ENCODE results near the gene MYADML2. TPM values are rescaled to one million over a fixed set of nuclear protein-coding genes. Genes with fewer than 3 reads are reported as not detected.
A peak's percentile ranks its signal among the peaks of the same experiment; 100 is the strongest.

MYADML2 gene
- total RNA-seq, 1 donor from 2014 or later = not detected

GRCh38 chr17:81978524-81979298 is 31.7 kb upstream of the MYADML2 start:
- DNase-seq (ENCODE audit: low read depth in 2 of 2) = no peak

DNA sequence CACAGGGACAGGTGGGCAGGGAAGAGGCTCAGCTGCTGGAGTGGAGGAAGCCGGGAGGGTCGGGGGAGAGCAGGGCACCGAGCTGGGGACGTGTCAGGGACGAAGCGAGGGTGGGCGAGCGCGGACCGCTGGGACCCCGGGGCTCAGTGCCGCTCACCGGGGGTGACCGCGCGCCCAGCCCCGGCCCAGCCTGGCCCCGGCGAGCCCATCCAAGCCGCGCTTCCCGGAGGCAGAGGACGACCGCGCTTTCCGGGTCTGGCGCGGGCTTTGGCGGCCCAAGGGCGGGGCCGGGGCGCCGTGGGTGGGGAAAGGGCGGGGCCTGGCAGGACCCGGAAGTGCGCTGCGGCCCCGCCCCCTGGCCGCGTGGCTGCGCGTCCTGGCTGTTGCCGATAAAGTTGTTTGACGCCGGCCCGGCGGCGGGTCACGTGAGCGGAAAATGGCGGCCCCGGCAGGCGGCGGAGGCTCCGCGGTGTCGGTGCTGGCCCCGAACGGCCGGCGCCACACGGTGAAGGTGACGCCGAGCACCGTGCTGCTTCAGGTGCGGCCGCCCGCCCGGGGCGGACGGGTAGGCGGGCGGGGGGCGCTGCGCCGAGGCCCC is 30.3 kb upstream of the MYADML2 start, which contains the start of gene ASPSCR1:
ASPSCR1 (plus strand) TSS at position 419 of the 598 bp plus-strand sequence; CDS start at position 437, 18 bp downstream.
- DNase-seq (ENCODE audit: low read depth in 2 of 2) = peak; percentile 94 to 96

GRCh38 chr17:81976332-81977210 is 29.5 kb upstream of the MYADML2 start:
- peak in 1 of 2 donors; percentile 14 for DNase-seq (ENCODE audit: low read depth in 2 of 2)

DNA sequence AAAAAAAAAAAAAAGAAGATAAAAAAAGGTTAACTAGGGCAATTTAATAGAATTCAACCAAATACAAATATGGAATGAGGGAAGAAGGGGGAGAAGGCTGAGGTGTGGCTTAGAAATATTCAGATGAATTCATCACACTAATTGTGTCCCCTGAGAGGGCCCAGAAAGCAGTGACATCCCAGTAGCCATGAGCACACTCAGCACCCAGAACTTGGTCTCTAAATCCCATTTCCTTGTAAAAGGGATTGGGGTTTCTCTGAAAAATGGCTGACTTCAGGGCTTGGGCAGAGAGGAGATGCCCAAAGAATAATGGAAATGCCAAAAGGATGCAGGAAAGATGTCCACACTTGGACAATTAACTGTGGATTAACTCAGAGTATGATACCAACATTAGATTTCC is 26.4 kb upstream of the MYADML2 start:
- DNase-seq (ENCODE audit: low read depth in 2 of 2) = no peak

GRCh38 chr17:81968850-81969812 is 22.1 kb upstream of the MYADML2 start:
- DNase-seq (ENCODE audit: low read depth in 2 of 2) = no peak

DNA sequence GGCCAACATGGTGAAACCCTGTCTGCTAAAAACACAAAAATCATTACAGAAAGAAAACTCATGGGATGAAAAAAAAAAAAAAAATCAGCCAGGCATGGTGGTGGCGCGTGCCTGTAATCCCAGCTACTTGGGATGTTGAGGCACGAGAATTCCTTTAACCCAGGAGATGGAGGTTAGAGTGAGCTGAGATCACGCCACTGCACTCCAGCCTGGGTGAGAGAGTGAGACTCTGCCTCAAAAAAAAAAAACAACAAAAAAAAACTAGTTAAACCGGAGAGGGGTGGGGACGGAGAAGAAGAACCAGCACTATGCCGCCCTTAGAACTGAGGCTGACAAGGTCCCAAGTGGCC is 21.3 kb upstream of the MYADML2 start:
- no peak for DNase-seq (ENCODE audit: low read depth in 2 of 2)

GRCh38 chr17:81967533-81968395 is 20.7 kb upstream of the MYADML2 start:
- no peak for DNase-seq (ENCODE audit: low read depth in 2 of 2)

GRCh38 chr17:81967244-81967532 is 20.2 kb upstream of the MYADML2 start:
- DNase-seq (ENCODE audit: low read depth in 2 of 2) = no peak

- no peak for DNase-seq (ENCODE audit: low read depth in 2 of 2)
Observed at GRCh38 chr17:81966343-81967243, 19.6 kb upstream of the MYADML2 start.

GRCh38 chr17:81964081-81964849 is 17.2 kb upstream of the MYADML2 start:
- no peak for DNase-seq (ENCODE audit: low read depth in 2 of 2)

DNA sequence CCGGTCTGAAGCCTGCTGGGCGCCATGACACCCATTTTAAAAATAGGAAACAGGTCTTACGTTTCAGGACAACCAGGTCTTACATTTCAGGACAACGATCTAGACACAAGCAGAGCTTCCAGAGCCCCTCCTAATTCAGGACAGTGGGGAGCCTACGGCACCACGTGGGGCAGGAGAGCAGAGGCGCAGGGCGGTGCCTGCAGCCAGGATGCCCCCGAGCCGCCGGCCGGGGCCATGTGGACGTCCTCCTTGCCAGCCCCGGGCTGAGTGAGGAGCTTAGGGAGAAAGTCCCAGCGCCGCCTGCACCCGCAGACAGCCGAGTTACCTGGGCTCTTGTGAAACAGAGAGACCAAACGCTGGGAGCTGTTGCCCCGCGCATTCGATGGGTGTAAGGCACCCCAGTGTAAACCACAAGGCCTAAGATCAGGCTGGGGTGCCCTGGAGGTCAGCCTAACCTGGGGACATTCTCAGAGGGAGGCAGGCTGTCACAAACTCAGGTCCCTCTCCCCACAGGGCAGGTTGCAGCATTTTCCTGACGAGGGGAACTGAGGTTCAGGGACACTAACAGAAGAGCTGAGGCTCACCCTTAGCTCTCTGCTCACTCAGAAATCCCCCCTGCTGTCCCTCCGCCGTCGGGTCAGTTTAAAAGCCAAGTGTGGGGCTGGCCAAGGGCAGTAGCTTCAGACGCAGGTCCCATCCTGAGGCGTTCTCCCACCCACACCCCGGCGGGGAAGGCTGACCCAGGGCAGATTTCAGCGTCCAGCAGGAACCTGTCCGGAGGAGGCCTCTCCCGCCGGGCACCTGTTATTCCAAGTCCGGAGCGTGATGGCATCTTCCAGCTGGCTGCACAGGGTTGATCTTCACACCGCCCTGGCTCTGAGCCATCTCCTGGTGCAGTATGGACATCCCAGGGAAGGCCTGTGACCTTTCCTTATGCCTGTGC is 15.7 kb upstream of the MYADML2 start:
- DNase-seq (ENCODE audit: low read depth in 2 of 2) = no peak

DNA sequence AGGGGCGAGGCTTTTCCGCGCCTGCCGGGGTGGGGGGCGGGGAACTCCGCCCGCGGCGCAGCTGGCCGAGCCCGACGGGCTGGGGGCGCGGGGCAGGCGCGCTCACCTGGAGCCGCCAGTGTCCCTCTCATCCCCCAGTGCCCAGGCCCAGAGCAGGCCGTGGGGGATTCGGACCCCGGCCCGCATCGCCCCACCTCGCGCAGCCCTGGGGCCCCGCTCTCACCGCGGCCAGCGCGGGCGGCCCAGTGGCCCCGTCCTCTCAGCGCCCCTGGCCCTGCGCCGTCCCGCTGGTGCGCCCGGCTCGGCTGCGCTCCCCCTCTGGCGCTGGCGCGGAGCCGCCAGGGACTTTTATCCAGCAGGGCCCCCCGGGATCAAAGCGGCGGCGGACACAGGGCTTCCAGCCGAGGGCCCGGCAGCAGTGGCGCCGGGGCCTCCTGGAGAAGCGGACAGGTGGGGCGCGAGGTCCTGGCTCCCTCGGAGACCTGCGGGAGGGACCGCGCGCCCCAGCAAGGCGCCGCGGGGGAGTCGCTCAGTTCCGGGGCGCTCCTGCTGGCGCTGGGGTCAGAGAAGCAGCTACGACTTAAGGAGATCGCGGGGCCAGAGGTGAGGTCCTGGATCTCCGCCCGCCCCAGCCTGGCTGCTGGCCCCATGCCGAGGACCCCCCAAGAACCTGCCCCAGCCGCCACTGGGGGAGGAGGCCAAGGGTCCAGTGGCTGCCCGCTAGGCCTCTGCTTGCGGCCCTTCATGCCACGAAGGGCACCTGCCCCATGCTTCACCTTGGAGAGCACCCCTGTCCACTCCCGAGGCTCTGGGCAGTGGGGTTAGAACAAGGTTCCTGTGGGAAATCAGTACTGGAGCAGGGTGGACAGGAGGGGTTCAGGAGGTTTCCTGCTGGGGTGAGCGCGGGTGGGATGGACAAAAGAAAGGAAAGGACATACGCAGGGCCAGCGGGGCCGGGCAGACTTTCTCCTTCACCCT is 14.8 kb upstream of the MYADML2 start:
- no peak for DNase-seq (ENCODE audit: low read depth in 2 of 2)

DNA sequence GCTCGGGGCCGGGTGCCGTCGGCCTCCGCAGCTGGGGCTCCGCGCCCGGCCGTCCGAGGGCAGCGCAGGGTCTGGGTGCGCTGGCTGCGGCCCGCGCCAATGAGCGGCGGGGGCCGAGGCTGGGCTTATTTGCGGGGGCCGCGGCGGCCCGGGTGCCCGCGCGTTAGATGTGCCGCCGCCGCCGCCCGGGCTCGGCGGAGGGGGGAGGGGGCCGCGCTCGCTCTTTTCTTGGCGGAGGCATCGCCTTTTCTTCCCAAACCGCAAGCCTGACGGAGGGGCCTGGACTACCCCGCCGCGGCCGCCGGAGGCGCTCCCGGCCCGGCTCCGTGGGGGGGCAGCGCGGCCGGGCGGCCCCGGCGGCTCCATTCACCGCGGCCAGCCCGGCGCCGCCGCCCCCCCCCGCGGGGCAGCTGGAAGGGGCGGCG is 14.1 kb upstream of the MYADML2 start, which contains the start of gene NOTUM:
NOTUM (minus strand) TSS at position 101 of the 425 bp plus-strand sequence. CDS start 278 bp downstream, outside the sequence.
- DNase-seq (ENCODE audit: low read depth in 2 of 2) = no peak

GRCh38 chr17:81960130-81960958 is 13.3 kb upstream of the MYADML2 start:
- no peak for DNase-seq (ENCODE audit: low read depth in 2 of 2)

Data from lung microvascular endothelial cell (primary cell).